ENCODE results near the gene LRRIQ1. TPM values are rescaled to one million over a fixed set of nuclear protein-coding genes. Genes with fewer than 3 reads are reported as not detected.

Gene LRRIQ1
- total RNA-seq: 11.3 and 13.1 TPM in 2 replicates
- long read RNA-seq, partial matches to known transcripts: 1 of 7 reads
- long read RNA-seq, other reads (novel, unspliced or antisense): 5 of 7 reads

- peaks cover 4% of the 10 kb centered on the region for H3K4me1 Mint-ChIP-seq (ENCODE audit: low read depth)
- peak within 1 kb of the TSS; percentile 86 for H3K27ac Mint-ChIP-seq
- H3K9me3 Mint-ChIP-seq (ENCODE audit: low read depth): no peaks in the 10 kb centered on the region
- peaks cover 23% of the 10 kb centered on the region for H3K27me3 Mint-ChIP-seq
- peak within 1 kb of the TSS; percentile 92 for H3K4me3 Mint-ChIP-seq (ENCODE audit: low read depth)
- no peaks in the 10 kb centered on the region for H3K36me3 Mint-ChIP-seq (ENCODE audit: insufficient read depth)
- DNase-seq (ENCODE audit: low spot score, unreplicated experiment): peak; percentile 53
- TF ChIP-seq CTCF (IDR thresholded peaks at IDR 0.05; ENCODE audit: unreplicated experiment): no peak
Observed at GRCh38 chr12:85036234-85036707, at the start of gene LRRIQ1, which contains the start of gene TSPAN19. Gene LRRIQ1 (plus strand): TSS chr12:85036351. CDS start chr12:85038177, 1,826 bp downstream. Gene TSPAN19 (minus strand): TSS chr12:85036277. CDS start chr12:85029946, 6,331 bp downstream.

GRCh38 chr12:84986586-84986985 lies 49.6 kb upstream of the LRRIQ1 start:
- no peak overlapping the region for H3K4me3 Mint-ChIP-seq (ENCODE audit: low read depth)
- no peak overlapping the region for H3K27ac Mint-ChIP-seq
- no peaks in the 10 kb centered on the region for H3K4me1 Mint-ChIP-seq (ENCODE audit: low read depth)

GRCh38 chr12:84994426-84994825 lies 41.7 kb upstream of the LRRIQ1 start:
- H3K27ac Mint-ChIP-seq: no peak overlapping the region
- no peaks in the 10 kb centered on the region for H3K9me3 Mint-ChIP-seq (ENCODE audit: low read depth)
- peaks cover 9% of the 10 kb centered on the region for H3K4me1 Mint-ChIP-seq (ENCODE audit: low read depth)

More at GRCh38 chr12:84986586-84986985, 49.6 kb upstream of the LRRIQ1 start:
- no peaks in the 10 kb centered on the region for H3K27me3 Mint-ChIP-seq
- no peaks in the 10 kb centered on the region for H3K36me3 Mint-ChIP-seq (ENCODE audit: insufficient read depth)
- no peaks in the 10 kb centered on the region for H3K9me3 Mint-ChIP-seq (ENCODE audit: low read depth)
- no peak for DNase-seq (ENCODE audit: low spot score, unreplicated experiment)
- TF ChIP-seq CTCF (IDR thresholded peaks at IDR 0.05; ENCODE audit: unreplicated experiment): no peak

GRCh38 chr12:84995641-84996040 lies 40.5 kb upstream of the LRRIQ1 start:
- Mint-ChIP-seq H3K9me3 (ENCODE audit: low read depth) (no peaks in the 10 kb centered on the region), H3K36me3 (ENCODE audit: insufficient read depth) (no peaks in the 10 kb centered on the region), H3K27me3 (no peaks in the 10 kb centered on the region), H3K27ac (no peak overlapping the region), H3K4me3 (ENCODE audit: low read depth) (no peak overlapping the region), H3K4me1 (ENCODE audit: low read depth) (peaks cover 9% of the 10 kb centered on the region)
- no peak for DNase-seq (ENCODE audit: low spot score, unreplicated experiment)
- no peak for TF ChIP-seq CTCF (IDR thresholded peaks at IDR 0.05; ENCODE audit: unreplicated experiment)

More at GRCh38 chr12:84994426-84994825, 41.7 kb upstream of the LRRIQ1 start:
- H3K36me3 Mint-ChIP-seq (ENCODE audit: insufficient read depth): no peaks in the 10 kb centered on the region
- no peak overlapping the region for H3K4me3 Mint-ChIP-seq (ENCODE audit: low read depth)
- TF ChIP-seq CTCF (IDR thresholded peaks at IDR 0.05; ENCODE audit: unreplicated experiment): no peak
- DNase-seq (ENCODE audit: low spot score, unreplicated experiment): no peak
- no peaks in the 10 kb centered on the region for H3K27me3 Mint-ChIP-seq

GRCh38 chr12:84996759-84997158 lies 39.4 kb upstream of the LRRIQ1 start:
- Mint-ChIP-seq H3K27me3 (no peaks in the 10 kb centered on the region), H3K36me3 (ENCODE audit: insufficient read depth) (no peaks in the 10 kb centered on the region), H3K9me3 (ENCODE audit: low read depth) (no peaks in the 10 kb centered on the region), H3K27ac (no peak overlapping the region), H3K4me1 (ENCODE audit: low read depth) (peaks cover 9% of the 10 kb centered on the region), H3K4me3 (ENCODE audit: low read depth) (no peak overlapping the region)
- TF ChIP-seq CTCF (IDR thresholded peaks at IDR 0.05; ENCODE audit: unreplicated experiment): no peak
- DNase-seq (ENCODE audit: low spot score, unreplicated experiment): no peak

Measured in progenitor cell of endocrine pancreas (in vitro differentiated cells).